ENCODE results near the gene RIMBP3B. TPM values are rescaled to one million over a fixed set of nuclear protein-coding genes. Genes with fewer than 3 reads are reported as not detected.
"Not testable (repeated sequence)": the region's sequence is repeated elsewhere in the genome, so short reads cannot be mapped to it uniquely, and the experiment has no call there.

The RIMBP3B gene
- under 1 TPM; 0.16 to 0.29 TPM for total RNA-seq

GRCh38 chr22:21383701-21384467 is at the start of gene RIMBP3B:
TSS of gene RIMBP3B (plus strand) at chr22:21383751. CDS start at chr22:21383859, 108 bp downstream.
- H3K9me3 Mint-ChIP-seq; H3K4me3 Mint-ChIP-seq; CTCF ChIA-PET; H3K27me3 Mint-ChIP-seq; H3K4me1 Mint-ChIP-seq (ENCODE audit: low read depth); DNase-seq; H3K36me3 Mint-ChIP-seq (ENCODE audit: low read depth); intact Hi-C loops (cut with micrococcal nuclease); POLR2A ChIA-PET; H3K27ac Mint-ChIP-seq: not testable (repeated sequence)
- peak; percentile 87 for ATAC-seq

DNA sequence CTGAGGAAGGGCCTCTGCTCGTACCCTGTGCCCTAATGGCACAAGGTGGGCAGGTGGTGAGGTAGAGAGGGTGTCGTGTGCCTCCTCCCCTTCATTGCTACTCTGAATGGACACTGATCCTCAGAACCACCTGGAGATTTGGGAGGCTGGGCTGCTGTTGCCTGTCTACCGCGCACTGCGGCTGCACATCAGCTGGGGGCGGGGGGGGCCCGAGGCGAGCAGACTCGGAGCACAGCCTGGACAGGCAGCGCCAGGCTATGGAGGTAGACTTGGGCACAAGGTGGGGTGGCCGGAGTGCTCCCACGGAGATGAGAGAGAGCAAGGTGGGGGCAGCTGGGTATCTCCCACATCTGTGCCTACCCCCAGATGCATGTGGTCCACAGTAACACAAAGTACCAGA is 26.0 kb upstream of the RIMBP3B start:
- H3K27me3 Mint-ChIP-seq; ATAC-seq; CTCF ChIA-PET; H3K27ac Mint-ChIP-seq; H3K4me1 Mint-ChIP-seq (ENCODE audit: low read depth); DNase-seq; H3K4me3 Mint-ChIP-seq; POLR2A ChIA-PET; intact Hi-C loops (cut with micrococcal nuclease); H3K9me3 Mint-ChIP-seq; H3K36me3 Mint-ChIP-seq (ENCODE audit: low read depth): not testable (repeated sequence)

DNA sequence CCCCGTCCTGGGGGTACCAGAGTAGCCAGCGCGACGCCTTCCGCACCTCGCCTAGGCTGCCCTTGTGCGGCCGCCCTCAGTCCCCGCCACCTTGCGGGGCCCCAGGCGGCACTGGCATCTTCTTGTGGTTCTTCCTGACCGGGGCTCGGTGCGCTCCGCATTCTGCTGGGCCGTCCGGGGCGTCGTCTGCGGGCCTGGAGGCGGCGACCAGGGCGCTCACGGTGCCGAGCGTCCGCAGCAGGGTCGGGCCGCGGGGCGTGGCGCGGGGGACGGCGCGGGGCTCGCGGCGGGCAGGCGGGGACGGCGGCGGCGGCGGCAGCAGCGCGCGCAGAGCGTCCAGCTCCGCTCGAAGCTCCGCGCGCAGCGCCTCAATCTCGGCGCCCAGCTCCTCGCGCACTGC is 23.0 kb upstream of the RIMBP3B start:
- H3K36me3 Mint-ChIP-seq (ENCODE audit: low read depth); H3K27me3 Mint-ChIP-seq; CTCF ChIA-PET; H3K4me1 Mint-ChIP-seq (ENCODE audit: low read depth); H3K4me3 Mint-ChIP-seq; H3K9me3 Mint-ChIP-seq; intact Hi-C loops (cut with micrococcal nuclease); H3K27ac Mint-ChIP-seq; DNase-seq; POLR2A ChIA-PET: not testable (repeated sequence)
- peak; percentile 13 for ATAC-seq

GRCh38 chr22:21362473-21362872 is 21.1 kb upstream of the RIMBP3B start:
- H3K36me3 Mint-ChIP-seq (ENCODE audit: low read depth); intact Hi-C loops (cut with micrococcal nuclease): not testable (repeated sequence)

GRCh38 chr22:21363061-21363460 is 20.5 kb upstream of the RIMBP3B start:
- POLR2A ChIA-PET; H3K27me3 Mint-ChIP-seq; H3K4me1 Mint-ChIP-seq (ENCODE audit: low read depth); H3K9me3 Mint-ChIP-seq; H3K4me3 Mint-ChIP-seq; H3K36me3 Mint-ChIP-seq (ENCODE audit: low read depth); ATAC-seq; H3K27ac Mint-ChIP-seq; DNase-seq; CTCF ChIA-PET; intact Hi-C loops (cut with micrococcal nuclease): not testable (repeated sequence)

More at GRCh38 chr22:21362473-21362872, 21.1 kb upstream of the RIMBP3B start:
- H3K4me3 Mint-ChIP-seq; DNase-seq; H3K27ac Mint-ChIP-seq; H3K4me1 Mint-ChIP-seq (ENCODE audit: low read depth); POLR2A ChIA-PET; H3K27me3 Mint-ChIP-seq; H3K9me3 Mint-ChIP-seq; CTCF ChIA-PET; ATAC-seq: not testable (repeated sequence)

DNA sequence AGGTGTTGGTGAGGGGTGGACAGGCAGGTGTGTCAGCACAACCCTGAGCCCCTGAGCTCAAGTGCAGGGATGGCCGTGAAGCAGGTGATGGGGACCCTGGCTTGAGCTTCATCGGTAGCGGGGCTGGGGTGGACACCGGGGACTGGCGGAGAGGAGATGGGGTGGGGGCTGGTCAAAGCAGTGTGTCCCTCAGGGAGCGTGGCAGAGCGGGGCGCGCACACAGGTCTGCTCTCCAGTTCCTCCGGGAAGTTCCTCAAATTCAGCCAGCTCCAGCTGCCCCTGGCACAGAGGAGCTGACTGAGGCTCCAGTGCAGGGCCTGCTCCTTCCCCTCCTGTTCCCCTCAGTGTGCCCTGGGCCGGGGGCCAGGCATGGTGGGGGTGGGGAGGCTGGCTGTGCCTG is 19.7 kb upstream of the RIMBP3B start:
- ATAC-seq; H3K4me3 Mint-ChIP-seq; H3K4me1 Mint-ChIP-seq (ENCODE audit: low read depth); intact Hi-C loops (cut with micrococcal nuclease); H3K9me3 Mint-ChIP-seq; H3K27ac Mint-ChIP-seq; CTCF ChIA-PET; H3K27me3 Mint-ChIP-seq; POLR2A ChIA-PET; H3K36me3 Mint-ChIP-seq (ENCODE audit: low read depth); DNase-seq: not testable (repeated sequence)

DNA sequence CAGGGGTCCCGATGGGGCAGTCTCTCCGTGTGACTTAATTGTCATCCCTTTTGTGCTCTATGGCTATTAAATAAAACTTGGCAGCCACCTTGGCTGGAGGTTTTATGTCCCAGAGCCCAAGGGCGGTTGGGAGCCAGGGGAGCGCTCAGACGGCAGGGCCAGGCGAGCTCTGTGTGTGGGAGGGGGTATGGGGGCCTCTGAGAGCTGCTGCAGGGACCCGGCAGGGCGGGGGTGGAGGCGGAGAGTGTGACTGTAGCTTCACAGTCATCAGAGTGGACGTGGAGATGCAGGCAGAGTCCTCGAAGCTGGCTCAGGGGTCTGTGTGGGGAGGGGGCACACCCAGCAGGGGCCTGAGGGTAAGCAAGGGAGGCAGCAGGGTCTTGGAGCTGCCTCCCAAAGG is 19.2 kb upstream of the RIMBP3B start:
- CTCF ChIA-PET; H3K9me3 Mint-ChIP-seq; ATAC-seq; H3K27me3 Mint-ChIP-seq; POLR2A ChIA-PET; intact Hi-C loops (cut with micrococcal nuclease); H3K27ac Mint-ChIP-seq; DNase-seq; H3K36me3 Mint-ChIP-seq (ENCODE audit: low read depth); H3K4me3 Mint-ChIP-seq; H3K4me1 Mint-ChIP-seq (ENCODE audit: low read depth): not testable (repeated sequence)

DNA sequence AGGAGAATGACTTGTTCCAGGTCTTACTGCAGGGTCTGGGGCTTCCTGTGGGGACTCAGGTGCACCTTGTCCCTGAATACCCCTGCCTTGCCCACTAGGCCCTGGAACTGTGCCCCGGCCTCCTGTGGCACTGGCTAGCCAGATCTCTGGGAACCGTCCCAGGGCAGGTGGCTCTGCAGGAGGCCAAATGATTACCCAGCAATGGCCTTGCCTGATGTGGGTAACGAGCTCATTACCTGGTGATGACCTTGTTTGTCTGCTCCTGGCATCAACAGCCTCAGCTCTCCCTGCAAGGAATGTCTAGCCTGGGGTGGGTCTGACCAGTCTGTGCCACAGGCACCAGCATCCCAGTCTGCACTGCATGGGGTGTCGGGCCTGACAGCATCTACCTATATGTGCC is 18.2 kb upstream of the RIMBP3B start:
- H3K27me3 Mint-ChIP-seq; H3K36me3 Mint-ChIP-seq (ENCODE audit: low read depth); POLR2A ChIA-PET; H3K27ac Mint-ChIP-seq; ATAC-seq; H3K9me3 Mint-ChIP-seq; DNase-seq; intact Hi-C loops (cut with micrococcal nuclease); H3K4me1 Mint-ChIP-seq (ENCODE audit: low read depth); H3K4me3 Mint-ChIP-seq; CTCF ChIA-PET: not testable (repeated sequence)

GRCh38 chr22:21368603-21369310 is 14.8 kb upstream of the RIMBP3B start:
- intact Hi-C loops (cut with micrococcal nuclease); H3K27me3 Mint-ChIP-seq; H3K4me3 Mint-ChIP-seq; H3K9me3 Mint-ChIP-seq; POLR2A ChIA-PET; H3K27ac Mint-ChIP-seq; DNase-seq; H3K36me3 Mint-ChIP-seq (ENCODE audit: low read depth); H3K4me1 Mint-ChIP-seq (ENCODE audit: low read depth); CTCF ChIA-PET; ATAC-seq: not testable (repeated sequence)

DNA sequence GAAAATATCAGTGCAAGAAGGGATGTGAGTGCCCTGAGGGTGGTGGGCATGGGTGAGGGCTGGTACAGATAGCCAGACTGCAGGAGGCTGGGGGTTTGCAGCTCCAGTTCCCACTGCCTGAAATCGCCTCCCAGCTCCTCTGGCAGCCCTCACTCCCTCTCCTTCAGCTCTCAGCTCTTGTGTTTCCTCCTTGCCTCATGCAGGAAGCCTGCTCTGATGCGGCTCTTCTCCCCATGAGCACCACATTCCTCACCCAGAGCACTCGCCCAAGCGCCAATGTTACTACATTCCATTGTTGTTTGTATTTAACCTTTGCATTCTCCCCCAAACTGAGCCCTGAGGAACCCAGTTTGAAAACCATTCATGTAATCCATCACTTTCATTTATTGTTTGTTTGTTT is 7.7 kb upstream of the RIMBP3B start:
- ATAC-seq; H3K27me3 Mint-ChIP-seq; POLR2A ChIA-PET; CTCF ChIA-PET; H3K9me3 Mint-ChIP-seq; H3K27ac Mint-ChIP-seq; H3K4me3 Mint-ChIP-seq; H3K4me1 Mint-ChIP-seq (ENCODE audit: low read depth); H3K36me3 Mint-ChIP-seq (ENCODE audit: low read depth); DNase-seq; intact Hi-C loops (cut with micrococcal nuclease): not testable (repeated sequence)

DNA sequence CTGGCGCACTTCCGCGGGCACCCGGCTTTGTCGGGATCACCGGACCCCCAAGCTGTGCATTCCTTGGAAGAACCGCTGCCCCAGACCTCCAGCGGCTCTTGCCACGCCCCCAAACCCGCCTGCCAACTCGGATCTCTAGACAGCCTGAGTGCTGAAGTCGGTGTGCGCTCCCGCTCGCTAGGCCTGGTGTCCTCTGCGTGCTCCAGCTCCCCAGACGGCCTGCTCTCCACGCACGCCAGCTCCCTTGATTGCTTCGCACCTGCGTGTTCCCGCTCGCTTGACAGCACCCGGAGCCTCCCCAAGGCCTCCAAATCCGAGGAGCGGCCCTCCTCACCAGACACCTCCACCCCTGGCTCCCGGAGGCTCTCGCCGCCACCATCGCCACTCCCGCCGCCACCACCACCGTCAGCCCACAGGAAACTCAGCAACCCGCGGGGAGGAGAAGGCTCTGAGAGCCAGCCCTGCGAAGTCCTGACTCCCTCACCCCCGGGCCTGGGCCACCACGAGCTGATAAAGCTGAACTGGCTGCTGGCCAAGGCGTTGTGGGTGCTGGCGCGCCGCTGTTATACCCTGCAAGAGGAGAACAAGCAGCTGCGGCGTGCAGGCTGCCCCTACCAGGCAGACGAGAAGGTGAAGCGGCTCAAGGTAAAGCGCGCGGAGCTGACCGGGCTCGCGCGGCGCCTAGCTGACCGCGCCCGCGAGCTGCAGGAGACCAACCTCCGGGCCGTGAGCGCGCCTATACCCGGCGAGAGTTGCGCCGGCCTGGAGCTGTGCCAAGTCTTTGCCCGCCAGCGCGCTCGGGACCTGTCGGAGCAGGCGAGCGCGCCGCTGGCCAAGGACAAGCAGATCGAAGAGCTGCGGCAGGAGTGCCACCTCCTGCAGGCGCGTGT is 1.2 kb downstream of the RIMBP3B start:
- H3K4me3 Mint-ChIP-seq; CTCF ChIA-PET; H3K4me1 Mint-ChIP-seq (ENCODE audit: low read depth); POLR2A ChIA-PET; H3K27me3 Mint-ChIP-seq; intact Hi-C loops (cut with micrococcal nuclease); H3K27ac Mint-ChIP-seq; DNase-seq; H3K9me3 Mint-ChIP-seq; H3K36me3 Mint-ChIP-seq (ENCODE audit: low read depth): not testable (repeated sequence)
- peak; percentile 69 for ATAC-seq
